Measurements from ENCODE around the gene PRODH2. TPM values are rescaled to one million over a fixed set of nuclear protein-coding genes. Genes with fewer than 3 reads are reported as not detected.
"Not testable (repeated sequence)": the region's sequence is repeated elsewhere in the genome, so short reads cannot be mapped to it uniquely, and the experiment has no call there.

Gene PRODH2
- total and polyA plus RNA-seq, 4 donors: 56.4 to 156 (median 114) TPM

GRCh38 chr19:35841961-35842595 lies 29.4 kb upstream of the PRODH2 start:
- 74% methylated on average over 13 of the region's 13 CpGs for WGBS
- H3K27ac ChIP-seq (ENCODE audit: low read depth in 1 of 2, low read length in 2 of 2): no peak overlapping the region
- peaks cover 0 to 3% (median 1%) of the 10 kb centered on the region in 4 donors for H3K9me3 ChIP-seq (ENCODE audit: control insufficient read depth in 4 of 4, low read length in 3 of 4)
- H3K4me3 ChIP-seq (ENCODE audit: low read depth in 1 of 3, low read length in 3 of 3): no peak overlapping the region
- H3K4me1 ChIP-seq (ENCODE audit: control insufficient read depth in 4 of 4, insufficient read depth in 4 of 4, low read length in 3 of 4): peaks cover 0 to 6% (median 5%) of the 10 kb centered on the region in 4 donors
- H3K9ac ChIP-seq (ENCODE audit: low read depth in 1 of 2, low read length in 2 of 2): no peak overlapping the region
- H3K27me3 ChIP-seq (ENCODE audit: control insufficient read depth in 4 of 4, insufficient read depth in 4 of 4, low read length in 3 of 4): peaks cover 0 to 11% (median 9%) of the 10 kb centered on the region in 4 donors
- TF ChIP-seq RAD21 (IDR thresholded peaks at IDR 0.05) (no peak), TAF1 (conservative IDR thresholded peaks at IDR 0.05) (no peak), YY1 (IDR thresholded peaks at IDR 0.05) (no peak), NR2F2 (IDR thresholded peaks at IDR 0.05) (no peak), JUND (IDR thresholded peaks at IDR 0.05) (no peak), HNF4A (conservative IDR thresholded peaks at IDR 0.05) (no peak), RXRA (IDR thresholded peaks at IDR 0.05) (no peak), HNF4G (IDR thresholded peaks at IDR 0.05) (no peak), EGR1 (IDR thresholded peaks at IDR 0.05; ENCODE audit: low read depth in 2 of 2) (no peak), GABPA (IDR thresholded peaks at IDR 0.05 in 1 of 2, conservative IDR thresholded peaks at IDR 0.05 in 1 of 2) (no peak), ZBTB33 (IDR thresholded peaks at IDR 0.05) (no peak), FOXA2 (IDR thresholded peaks at IDR 0.05) (no peak), REST (IDR thresholded peaks at IDR 0.05) (no peak), ATF3 (IDR thresholded peaks at IDR 0.05) (no peak), FOXA1 (IDR thresholded peaks at IDR 0.05) (no peak)
- TF ChIP-seq, protein P1, sequence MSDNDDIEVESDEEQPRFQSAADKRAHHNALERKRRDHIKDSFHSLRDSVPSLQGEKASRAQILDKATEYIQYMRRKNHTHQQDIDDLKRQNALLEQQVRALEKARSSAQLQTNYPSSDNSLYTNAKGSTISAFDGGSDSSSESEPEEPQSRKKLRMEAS (IDR thresholded peaks at IDR 0.05): no peak
- TF ChIP-seq, protein P2, sequence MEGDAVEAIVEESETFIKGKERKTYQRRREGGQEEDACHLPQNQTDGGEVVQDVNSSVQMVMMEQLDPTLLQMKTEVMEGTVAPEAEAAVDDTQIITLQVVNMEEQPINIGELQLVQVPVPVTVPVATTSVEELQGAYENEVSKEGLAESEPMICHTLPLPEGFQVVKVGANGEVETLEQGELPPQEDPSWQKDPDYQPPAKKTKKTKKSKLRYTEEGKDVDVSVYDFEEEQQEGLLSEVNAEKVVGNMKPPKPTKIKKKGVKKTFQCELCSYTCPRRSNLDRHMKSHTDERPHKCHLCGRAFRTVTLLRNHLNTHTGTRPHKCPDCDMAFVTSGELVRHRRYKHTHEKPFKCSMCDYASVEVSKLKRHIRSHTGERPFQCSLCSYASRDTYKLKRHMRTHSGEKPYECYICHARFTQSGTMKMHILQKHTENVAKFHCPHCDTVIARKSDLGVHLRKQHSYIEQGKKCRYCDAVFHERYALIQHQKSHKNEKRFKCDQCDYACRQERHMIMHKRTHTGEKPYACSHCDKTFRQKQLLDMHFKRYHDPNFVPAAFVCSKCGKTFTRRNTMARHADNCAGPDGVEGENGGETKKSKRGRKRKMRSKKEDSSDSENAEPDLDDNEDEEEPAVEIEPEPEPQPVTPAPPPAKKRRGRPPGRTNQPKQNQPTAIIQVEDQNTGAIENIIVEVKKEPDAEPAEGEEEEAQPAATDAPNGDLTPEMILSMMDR (IDR thresholded peaks at IDR 0.05; ENCODE audit: low read depth, low read length, missing input control): no peak
- DNase-seq (ENCODE audit: low spot score): no peak
- no peaks in the 10 kb centered on the region for H3K36me3 ChIP-seq (ENCODE audit: control insufficient read depth in 4 of 4, insufficient read depth in 3 of 4, low read depth in 1 of 4, low read length in 3 of 4)

DNA sequence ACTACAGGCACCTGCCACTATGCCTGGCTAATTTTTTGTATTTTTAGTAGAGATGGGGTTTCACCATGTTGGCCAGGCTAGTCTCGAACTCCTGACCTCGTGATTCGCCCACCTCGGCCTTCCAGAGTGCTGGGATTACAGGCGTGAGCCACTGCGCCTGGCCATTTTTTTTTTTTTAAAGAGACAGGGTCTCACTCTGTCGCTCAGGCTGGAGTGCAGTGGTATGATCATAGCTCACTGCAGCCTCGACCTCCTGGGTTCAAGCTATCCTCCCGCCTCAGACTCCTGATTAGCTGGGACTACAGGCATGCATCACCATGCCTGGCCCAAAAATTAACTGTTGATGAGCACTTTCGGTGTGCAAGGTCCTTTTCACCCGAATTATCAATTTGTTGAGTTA lies 23.5 kb upstream of the PRODH2 start:
- not testable (repeated sequence) for H3K4me1 ChIP-seq (ENCODE audit: control insufficient read depth in 4 of 4, insufficient read depth in 4 of 4, low read length in 3 of 4); DNase-seq (ENCODE audit: low spot score); H3K27me3 ChIP-seq (ENCODE audit: control insufficient read depth in 4 of 4, insufficient read depth in 4 of 4, low read length in 3 of 4); H3K36me3 ChIP-seq (ENCODE audit: control insufficient read depth in 4 of 4, insufficient read depth in 3 of 4, low read depth in 1 of 4, low read length in 3 of 4); H3K27ac ChIP-seq (ENCODE audit: low read depth in 1 of 2, low read length in 2 of 2); H3K4me3 ChIP-seq (ENCODE audit: low read depth in 1 of 3, low read length in 3 of 3); H3K9me3 ChIP-seq (ENCODE audit: control insufficient read depth in 4 of 4, low read length in 3 of 4); H3K9ac ChIP-seq (ENCODE audit: low read depth in 1 of 2, low read length in 2 of 2)
- 51% methylated on average over 11 of the region's 11 CpGs for WGBS
